Keratinocyte (primary cell): ENCODE measurements around the gene MYOZ3. TPM values are rescaled to one million over a fixed set of nuclear protein-coding genes. Genes with fewer than 3 reads are reported as not detected.

ENCODE experiments used
- DNase-seq: peaks from one replicate; pipeline ENCODE4 v3.0.0-alpha.2; 2011; ENCODE audit warnings: low read depth, missing footprints, low spot score
- FAIRE-seq: peaks from 2 replicates; lab custom pipeline; 2011; peaks lifted over from hg19 to GRCh38; lab: Jason Lieb, UNC
- H2AFZ ChIP-seq: 2 replicates; pipeline ENCODE4 v1.6.0; 2012; ENCODE audit warnings: low read length, control low read depth, inconsistent platforms; ENCODE audit not compliant: control insufficient read depth
- H3K27ac ChIP-seq: 2 replicates; pipeline ENCODE4 v1.5.1; 2011; ENCODE audit warnings: low read length; ENCODE audit not compliant: control insufficient read depth, insufficient read depth
- H3K27me3 ChIP-seq: 3 replicates; pipeline ENCODE4 v1.6.0; 2011; ENCODE audit warnings: low read length; ENCODE audit not compliant: control insufficient read depth, insufficient read depth; ENCODE audit errors: extremely low read depth
- H3K36me3 ChIP-seq, 2 experiments: 2 replicates in 1 of 2; 3 replicates in 1 of 2; pipeline ENCODE4 v1.5.1; 2011; ENCODE audit warnings: low read length in 2 of 2, mild to moderate bottlenecking in 1 of 2; ENCODE audit not compliant: control insufficient read depth in 2 of 2, insufficient read depth in 2 of 2; ENCODE audit errors: extremely low read depth in 1 of 2
- H3K4me1 ChIP-seq: 3 replicates; pipeline ENCODE4 v1.5.1; 2011; ENCODE audit warnings: low read length; ENCODE audit not compliant: control insufficient read depth, insufficient read depth; ENCODE audit errors: extremely low read depth
- H3K4me2 ChIP-seq: 3 replicates; pipeline ENCODE4 v1.6.0; 2011; ENCODE audit warnings: low read depth, low read length; ENCODE audit not compliant: control insufficient read depth, insufficient read depth; ENCODE audit errors: extremely low read depth
- H3K4me3 ChIP-seq, 3 experiments: fragments of 200-600 bp in 1 of 3; sonication (generic) in 1 of 3; 2 replicates in 2 of 3; 3 replicates in 1 of 3; pipeline ENCODE4 v1.5.1; 2011 to 2016; ENCODE audit warnings: low read length in 3 of 3, mild to moderate bottlenecking in 3 of 3, control low read depth in 2 of 3, inconsistent platforms in 1 of 3, low read depth in 1 of 3, mixed read lengths in 1 of 3, mixed run types in 1 of 3, moderate library complexity in 1 of 3; ENCODE audit not compliant: control insufficient read depth in 2 of 3, insufficient read depth in 2 of 3; ENCODE audit errors: extremely low read depth in 1 of 3
- H3K79me2 ChIP-seq: 2 replicates; pipeline ENCODE4 v1.6.0; 2012; ENCODE audit warnings: low read length; ENCODE audit not compliant: control insufficient read depth, insufficient read depth
- H3K9ac ChIP-seq: 3 replicates; pipeline ENCODE4 v1.6.0; 2011; ENCODE audit warnings: low read length; ENCODE audit not compliant: control insufficient read depth, insufficient read depth; ENCODE audit errors: extremely low read depth
- H3K9me1 ChIP-seq: 3 replicates; pipeline ENCODE4 v1.6.0; 2011; ENCODE audit warnings: low read length; ENCODE audit not compliant: control insufficient read depth, insufficient read depth; ENCODE audit errors: extremely low read depth
- H3K9me3 ChIP-seq: 2 replicates; pipeline ENCODE4 v1.5.1; 2012; ENCODE audit warnings: low read depth, low read length; ENCODE audit not compliant: control insufficient read depth
- H4K20me1 ChIP-seq: 3 replicates; pipeline ENCODE4 v1.6.0; 2011; ENCODE audit warnings: low read length; ENCODE audit not compliant: control insufficient read depth, insufficient read depth; ENCODE audit errors: extremely low read depth
- CTCF ChIP-seq, 3 experiments: IDR thresholded peaks in 1 of 3; conservative IDR thresholded peaks in 1 of 3; optimal IDR thresholded peaks in 1 of 3; 2 replicates in 2 of 3; 3 replicates in 1 of 3; pipeline versions ENCODE3 to v1.5.1; 2011; ENCODE audit warnings: low read length in 3 of 3, mild to moderate bottlenecking in 3 of 3, moderate library complexity in 2 of 3, control low read depth in 1 of 3, inconsistent platforms in 1 of 3; ENCODE audit not compliant: insufficient read depth in 2 of 3; ENCODE audit errors: extremely low read depth in 1 of 3
- EZH2 ChIP-seq: IDR thresholded peaks from one replicate; pipeline ENCODE4 v1.6.1; 2012; ENCODE audit warnings: inconsistent platforms, mild to moderate bottlenecking, low read length, moderate library complexity
- dilution Hi-C: fragments of 300-500 bp; cut with MboI; formaldehyde crosslinking; loops from one replicate; pipeline ENCODE4 v1.7.0; 2020; ENCODE audit warnings: low sequenced_read_pairs; ENCODE audit not compliant: extremely low pct_ligation_motif_present
- polyA plus RNA-seq, 5 experiments: library from polyadenylated mRNA; depleted of rRNA in 3 of 5; stranded (reverse) in 3 of 5; stranded (forward) in 1 of 5; unstranded in 1 of 5; fragments of >200 nt; gene quantifications; 1 replicate in 1 of 5; 2 replicates in 3 of 5; 3 replicates in 1 of 5; pipeline versions ENCODE4 v1.2.1 to v1.2.3, GENCODE V29; 2011 to 2012; ENCODE audit warnings: missing spikeins in 2 of 5, low read depth in 1 of 5, low replicate concordance in 1 of 5

The MYOZ3 gene
- polyA plus RNA-seq, 1 donor (not counting 4 experiments of a cell fraction or from before 2014, with no cell fraction given) = 0.03 TPM

- Histone ChIP-seq H3K79me2 (no peaks in the 10 kb centered on the region), H2AFZ (no peak overlapping the region), H3K27ac (peak overlapping the region; percentile 85), H3K9me3 (no peaks in the 10 kb centered on the region), H3K4me3 (peak overlapping the region in 2 of 3 experiments; percentile 6 to 12), H3K9ac (peak overlapping the region; percentile 3), H3K4me2 (peak overlapping the region; percentile 70), H3K9me1 (no peaks in the 10 kb centered on the region), H3K4me1 (peaks cover 68% of the 10 kb centered on the region), H4K20me1 (no peaks in the 10 kb centered on the region), H3K27me3 (no peaks in the 10 kb centered on the region), H3K36me3 (peaks cover 0 to 1% of the 10 kb centered on the region in 2 experiments)
- dilution Hi-C loops = no loop called here
- no peak for DNase-seq
- FAIRE-seq = peak; percentile 46
- TF ChIP-seq CTCF (optimal IDR thresholded peaks at IDR 0.05 in 1 of 3, IDR thresholded peaks at IDR 0.05 in 1 of 3, conservative IDR thresholded peaks at IDR 0.05 in 1 of 3; ENCODE audit: extremely low read depth in 1 of 3, insufficient read depth in 2 of 3, low read length in 3 of 3) (no peak), EZH2 (no peak)
Measured at GRCh38 chr5:150642991-150643710, 17.9 kb upstream of the MYOZ3 start.

DNA sequence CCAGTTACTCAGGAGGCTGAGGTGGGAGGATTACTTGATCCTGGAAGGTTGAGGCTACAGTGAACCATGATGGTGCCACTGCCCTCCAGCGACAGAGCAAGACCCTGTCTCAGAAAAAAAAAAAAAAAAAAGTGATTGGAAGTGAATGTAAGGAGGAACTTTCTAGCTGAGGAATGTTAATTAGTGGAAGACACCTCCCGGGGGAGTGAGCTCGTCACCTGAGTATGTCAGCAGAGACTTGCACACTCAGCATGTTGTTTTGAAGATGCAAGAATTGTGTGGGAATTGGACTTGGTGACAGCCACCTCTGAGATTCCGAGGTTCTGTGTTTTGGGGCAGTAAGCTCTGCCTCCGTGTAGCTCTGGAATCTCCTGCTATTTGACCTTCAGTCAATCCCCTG is 17.0 kb upstream of the MYOZ3 start:
- H3K36me3 ChIP-seq = peaks cover 2 to 4% of the 10 kb centered on the region in 2 experiments
- H3K79me2 ChIP-seq = no peaks in the 10 kb centered on the region
- DNase-seq (no peak), FAIRE-seq (no peak)
- no peak overlapping the region for H3K4me2 ChIP-seq
- H3K4me3 ChIP-seq = no peak overlapping the region
- dilution Hi-C loops = no loop called here
- H3K4me1 ChIP-seq = peaks cover 59% of the 10 kb centered on the region
- no peak overlapping the region for H2AFZ ChIP-seq
- no peaks in the 10 kb centered on the region for H3K27me3 ChIP-seq
- H4K20me1 ChIP-seq = no peaks in the 10 kb centered on the region
- no peaks in the 10 kb centered on the region for H3K9me3 ChIP-seq
- H3K27ac ChIP-seq = no peak overlapping the region
- no peak overlapping the region for H3K9ac ChIP-seq
- no peak for TF ChIP-seq EZH2
- TF ChIP-seq CTCF (optimal IDR thresholded peaks at IDR 0.05 in 1 of 3, IDR thresholded peaks at IDR 0.05 in 1 of 3, conservative IDR thresholded peaks at IDR 0.05 in 1 of 3; ENCODE audit: extremely low read depth in 1 of 3, insufficient read depth in 2 of 3, low read length in 3 of 3) = no peak
- H3K9me1 ChIP-seq = no peaks in the 10 kb centered on the region
